ENCODE measurements around the gene GFOD1.
"Not testable (repeated sequence)": the region's sequence is repeated elsewhere in the genome, so short reads cannot be mapped to it uniquely, and the experiment has no call there.

Gene GFOD1

GRCh38 chr6:13348334-13349113 is 138.9 kb downstream of the GFOD1 start:
- DNase-seq, result no peak

- no peak for DNase-seq
Measured at GRCh38 chr6:13346245-13346644, 141.2 kb downstream of the GFOD1 start.

GRCh38 chr6:13342414-13343019 is 144.9 kb downstream of the GFOD1 start:
- DNase-seq, result no peak

DNA sequence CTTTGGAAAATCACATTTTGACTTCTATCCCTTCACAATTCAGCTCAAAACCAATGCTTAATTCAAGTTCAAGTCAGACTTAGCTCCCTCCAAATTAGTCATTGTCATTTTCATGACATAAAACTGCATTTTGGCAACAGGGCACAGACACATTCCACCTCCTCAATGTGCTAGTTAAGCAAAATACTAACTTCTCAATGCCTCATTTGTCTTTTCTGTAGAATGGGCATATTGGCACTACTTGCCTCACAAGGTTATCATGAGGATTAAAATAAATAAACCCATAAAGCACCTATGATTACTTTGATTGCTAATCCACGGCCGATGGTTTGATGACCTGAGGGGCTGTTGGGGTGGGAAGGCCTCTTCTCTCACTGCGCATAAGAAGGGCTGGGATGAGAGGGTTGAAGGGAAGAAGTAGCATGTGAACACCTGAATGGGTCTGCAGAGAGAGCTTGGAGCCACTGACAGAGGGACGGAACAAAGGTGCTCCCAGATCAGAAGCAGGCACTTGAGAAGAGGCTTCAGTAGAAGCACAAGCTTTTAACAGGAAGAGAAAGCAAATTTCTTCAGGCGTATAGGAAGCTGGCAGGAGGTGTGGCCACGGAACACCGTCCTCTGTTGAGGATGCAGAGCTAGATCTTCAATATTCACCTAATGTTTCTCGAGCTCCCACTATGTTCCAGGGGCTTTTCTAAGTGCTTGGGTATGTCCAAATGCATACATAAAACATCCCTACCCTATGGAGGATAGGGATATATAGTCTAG is 147.4 kb downstream of the GFOD1 start:
- DNase-seq, result no peak

DNA sequence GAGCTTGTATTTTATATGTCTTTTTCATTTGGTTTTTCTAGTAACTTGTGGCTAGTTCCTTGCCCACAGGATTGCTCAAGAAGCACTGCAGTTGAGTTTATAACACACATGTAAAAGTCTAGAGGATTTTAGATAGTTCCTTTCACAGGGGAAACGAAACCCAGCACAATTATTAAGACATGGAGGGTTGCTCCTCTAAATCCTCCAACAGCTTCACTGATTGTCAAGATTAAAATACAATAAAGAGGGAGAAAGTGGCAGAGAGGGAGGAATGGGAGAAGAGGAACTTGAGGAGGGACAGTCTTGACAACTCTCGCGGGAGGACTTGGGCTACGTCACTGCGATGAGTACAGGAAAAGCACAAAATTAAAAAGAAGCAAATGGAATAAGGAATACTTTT is 149.4 kb downstream of the GFOD1 start:
- no peak for DNase-seq

DNA sequence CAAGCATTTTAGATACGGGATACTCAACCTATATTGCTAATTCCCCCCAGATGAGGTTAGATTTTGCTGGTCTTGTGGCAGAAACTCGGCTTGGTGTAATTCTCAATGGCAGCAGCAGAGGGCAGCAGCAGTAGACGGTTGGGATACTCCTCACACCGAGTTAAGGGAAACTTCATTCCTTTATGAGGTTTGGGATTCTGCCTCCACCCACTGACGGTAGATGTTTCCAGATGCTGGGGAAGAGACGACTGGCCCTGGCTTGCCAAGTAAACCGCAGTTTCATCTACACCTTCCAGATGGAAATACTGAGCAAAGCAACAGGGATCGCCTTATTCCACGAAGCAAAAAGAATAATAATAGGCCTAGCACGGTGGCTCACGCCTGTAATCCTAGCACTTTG is 150.8 kb downstream of the GFOD1 start:
- DNase-seq, result peak; percentile 56

DNA sequence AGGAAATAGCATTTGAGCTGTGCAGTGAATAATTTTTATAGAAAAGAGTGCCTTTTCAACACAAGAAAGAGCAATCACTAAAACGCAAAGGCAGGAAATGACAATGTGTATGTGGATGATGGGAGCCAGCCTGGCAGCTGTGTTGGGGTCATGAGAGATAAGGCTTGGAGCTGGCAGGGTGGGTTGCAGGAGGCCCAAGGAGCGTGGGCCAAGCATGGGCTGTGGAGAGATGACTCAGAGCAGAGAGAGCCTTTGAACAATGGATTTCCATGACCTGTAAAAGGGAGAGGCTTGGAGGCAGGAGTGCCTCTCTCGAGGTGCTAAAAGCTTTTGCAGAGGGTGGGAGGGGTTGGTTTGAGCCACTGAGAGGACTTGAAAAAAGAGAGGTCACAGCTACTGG is 152.4 kb downstream of the GFOD1 start:
- no peak for DNase-seq

DNA sequence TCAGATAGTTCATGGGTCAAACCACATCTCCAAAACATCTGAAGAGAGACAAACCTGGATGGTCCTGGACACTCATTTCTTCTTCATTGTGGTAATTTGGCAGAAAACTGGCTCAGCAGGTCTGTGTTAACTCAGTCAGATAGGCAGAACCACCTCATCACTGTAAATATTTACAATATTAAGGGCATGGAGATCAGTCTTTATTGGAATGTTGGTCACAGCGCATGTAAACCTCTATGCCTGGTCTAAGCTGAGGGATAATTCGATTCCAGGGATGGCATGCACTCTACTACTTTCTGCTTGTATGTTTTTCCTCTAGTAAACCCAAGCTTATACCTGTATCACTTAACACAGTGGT is 155.1 kb downstream of the GFOD1 start:
- no peak for DNase-seq

GRCh38 chr6:13331516-13332348 is 155.7 kb downstream of the GFOD1 start:
- DNase-seq, result no peak

DNA sequence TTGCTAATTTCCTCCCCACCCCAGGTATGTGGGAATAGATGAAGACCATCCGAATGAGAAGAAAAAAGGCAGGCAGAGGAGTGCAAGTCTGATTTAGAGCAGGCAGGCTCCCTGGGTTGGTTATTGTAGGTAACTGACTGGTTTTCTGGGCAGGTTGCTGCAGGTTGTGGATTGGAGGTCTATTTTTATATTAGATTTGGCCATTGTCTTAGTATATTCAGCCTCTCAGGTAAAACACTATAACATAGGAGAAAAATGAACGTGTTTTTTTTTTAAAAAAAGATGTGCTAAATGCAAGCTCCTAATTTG is 158.6 kb downstream of the GFOD1 start:
- DNase-seq, result no peak

DNA sequence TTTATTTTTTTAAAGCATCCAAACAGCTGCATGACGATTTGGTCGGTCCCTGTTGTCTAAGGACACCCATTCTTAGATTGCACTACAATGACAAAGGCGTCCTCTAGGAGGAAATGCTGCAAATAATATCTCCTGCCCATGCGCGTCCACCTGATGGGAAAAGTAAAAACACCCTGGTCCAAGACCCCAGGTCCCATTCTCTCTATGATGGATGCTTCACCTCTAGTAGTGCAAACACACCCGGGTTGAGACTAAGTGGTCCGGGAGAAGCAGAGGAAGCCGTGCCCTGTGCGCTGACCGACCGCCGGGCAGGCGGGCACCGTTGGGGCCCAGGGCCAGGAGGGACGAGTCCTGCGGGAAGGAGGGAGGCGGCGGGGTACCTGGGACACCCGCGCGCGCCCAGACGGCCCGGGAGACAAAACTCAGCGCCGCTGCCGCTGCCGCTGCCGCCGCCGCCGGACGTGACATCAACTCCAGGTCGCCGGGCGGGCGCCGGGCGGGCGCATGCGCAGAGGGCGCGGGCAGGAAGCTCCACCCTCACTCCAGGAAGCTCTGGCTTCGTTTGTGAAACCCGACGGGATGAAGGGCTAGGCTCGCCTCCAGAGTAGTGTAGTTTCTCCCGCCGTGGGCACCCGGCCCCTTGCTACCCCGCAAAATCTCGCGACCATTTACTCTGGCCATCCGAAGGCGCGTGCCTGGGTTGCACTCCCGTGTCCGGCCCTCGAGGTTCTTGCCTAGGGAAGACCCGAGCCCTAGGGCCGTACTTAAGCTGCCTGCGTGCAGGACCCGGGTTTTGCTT is 159.1 kb downstream of the GFOD1 start, which contains the start of gene TBC1D7:
Gene TBC1D7, minus strand, starts transcription at position 462 of the 799 bp plus-strand sequence. CDS start 1,639 bp downstream, outside the sequence.
- peak; percentile 89 for DNase-seq

DNA sequence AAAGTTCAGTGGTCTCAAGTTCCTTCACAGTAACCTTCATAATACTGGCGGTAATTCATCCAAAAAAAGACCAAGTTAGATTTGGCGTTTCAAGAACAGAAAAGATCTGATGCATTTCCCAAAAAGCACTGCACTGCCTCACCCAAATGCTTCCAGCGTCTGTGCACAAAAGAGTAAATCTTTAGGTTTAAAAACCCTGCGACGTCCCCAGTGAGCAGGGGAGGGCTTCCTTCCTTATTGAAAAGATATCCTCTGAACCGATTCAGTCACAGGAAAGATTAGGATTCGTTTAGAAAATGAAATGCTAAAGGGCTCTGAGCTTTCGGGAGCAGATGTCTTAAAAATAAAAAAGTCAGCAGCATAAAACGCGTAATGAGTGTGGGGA is 159.7 kb downstream of the GFOD1 start:
- no peak for DNase-seq

DNA sequence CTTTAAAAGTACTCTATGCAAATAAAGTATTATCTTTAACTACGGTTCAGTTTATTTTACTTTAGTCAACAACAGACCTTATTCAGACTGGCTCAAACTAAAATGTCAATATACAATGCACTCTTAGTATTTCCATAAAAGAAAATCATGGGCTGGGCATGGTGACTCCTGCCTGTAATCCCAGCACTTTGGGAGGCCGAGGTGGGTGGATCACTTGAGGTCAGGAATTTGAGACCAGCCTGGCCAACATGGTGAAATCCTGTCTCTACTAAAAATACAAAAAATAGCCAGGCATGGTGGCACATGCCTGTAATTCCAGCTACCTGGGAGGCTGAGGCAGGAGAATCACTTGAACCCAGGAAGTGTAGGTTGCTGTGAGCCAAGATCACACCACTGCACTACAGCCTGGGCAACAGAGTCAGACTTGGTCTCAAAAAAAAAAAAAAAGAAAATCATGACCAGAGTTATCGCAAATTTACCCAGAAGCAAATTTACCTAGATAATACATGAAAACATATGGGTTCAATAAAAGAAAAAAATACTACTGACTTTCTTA is 161.3 kb downstream of the GFOD1 start:
- not testable (repeated sequence) for DNase-seq

DNA sequence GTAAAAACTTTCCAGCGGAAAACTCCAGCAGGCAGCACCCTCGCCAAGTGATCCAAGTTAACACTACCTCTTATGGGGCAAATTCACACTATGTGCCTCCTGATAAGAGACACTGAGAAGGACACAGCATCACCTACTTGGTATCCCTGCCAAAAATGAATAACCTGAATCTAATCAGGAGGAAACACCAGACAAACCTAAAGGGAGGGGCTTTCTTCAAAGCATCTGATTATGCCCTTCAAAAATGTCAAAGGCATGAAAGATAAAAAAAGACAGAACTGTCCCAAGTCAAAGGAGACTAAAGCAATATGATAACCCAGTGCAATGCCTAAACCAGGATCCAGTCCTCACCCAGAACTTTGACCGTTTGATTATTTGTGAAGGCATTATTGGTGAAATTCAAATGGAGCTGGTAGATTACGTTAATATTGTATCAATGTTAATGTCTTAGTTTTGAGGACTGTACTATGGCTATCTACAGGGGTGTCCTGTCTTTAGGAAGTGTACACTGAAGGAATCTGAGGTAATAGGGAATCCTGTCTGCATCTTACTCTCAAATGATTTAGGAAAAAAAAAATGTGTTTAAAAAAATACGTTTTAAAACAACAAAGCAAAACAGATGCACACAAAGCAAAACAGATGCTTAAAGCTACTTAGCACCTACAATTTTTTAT is 167.4 kb downstream of the GFOD1 start:
- no peak for DNase-seq

DNA sequence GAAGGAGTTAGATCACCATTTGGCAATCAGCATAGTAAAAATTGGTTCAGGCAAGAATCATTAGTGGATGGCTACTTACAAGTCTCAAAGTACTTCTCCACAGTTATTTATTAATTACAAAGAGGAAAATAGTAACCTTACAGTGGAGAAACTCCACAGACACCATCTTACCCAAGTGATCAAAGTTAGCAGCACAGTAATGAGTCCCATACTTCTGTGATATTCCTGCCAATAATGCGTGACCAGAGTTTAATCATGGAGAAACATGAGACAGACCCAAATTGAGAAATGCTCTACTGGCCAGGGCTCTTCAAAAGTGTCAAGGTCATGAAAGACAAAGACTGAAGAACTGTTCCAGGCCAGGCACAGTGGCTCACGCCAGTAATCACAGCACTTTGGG is 168.6 kb downstream of the GFOD1 start:
- DNase-seq, result no peak

DNA sequence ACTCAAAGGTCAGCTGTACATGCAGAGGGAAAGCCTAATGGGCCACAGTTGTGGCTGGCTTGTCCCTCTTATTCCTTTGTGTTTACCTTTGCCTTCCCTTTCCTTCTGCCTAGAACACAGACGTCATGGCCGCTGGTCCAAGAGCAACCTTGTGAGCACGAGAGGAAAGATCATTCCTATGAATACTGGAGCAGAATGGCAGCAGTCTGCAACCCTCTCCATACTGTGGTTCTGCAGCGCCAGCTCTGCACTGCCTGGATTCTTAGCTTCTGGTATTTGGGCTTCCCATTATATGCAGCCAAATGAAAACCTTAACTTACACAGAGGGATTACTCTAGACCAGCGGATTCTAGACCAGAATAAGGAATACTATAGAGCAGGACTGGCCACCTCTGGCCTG is 171.5 kb downstream of the GFOD1 start:
- DNase-seq, result no peak

GRCh38 chr6:13314806-13315205 is 172.6 kb downstream of the GFOD1 start:
- no peak for DNase-seq

DNA sequence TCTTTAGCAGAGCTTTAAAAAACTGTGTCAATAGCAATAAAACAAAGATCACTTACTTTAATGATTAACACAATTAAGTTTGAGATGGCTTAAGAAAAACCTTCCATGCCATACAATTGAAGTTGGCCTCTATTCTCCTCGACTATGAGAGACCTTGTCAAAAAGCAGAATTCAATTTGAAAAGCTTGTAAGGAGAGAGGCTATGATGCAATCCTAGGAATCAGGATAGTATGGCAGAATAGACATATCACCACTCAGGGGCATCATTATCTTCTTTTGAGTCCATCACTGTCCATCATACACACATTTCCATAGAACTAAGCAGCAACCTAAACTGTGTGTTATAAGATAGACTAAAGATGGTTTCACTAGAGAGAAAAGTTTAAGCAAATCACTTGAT is 176.2 kb downstream of the GFOD1 start:
- DNase-seq, result no peak

GRCh38 chr6:13308332-13308731 is 179.1 kb downstream of the GFOD1 start:
- no peak for DNase-seq

All from activated CD4-positive, alpha-beta T cell treated with anti-CD3 and anti-CD28 coated beads for 1 hour (primary cell).